Hair follicle dermal papilla cell (primary cell): ENCODE measurements around the gene PGP. TPM values are rescaled to one million over a fixed set of nuclear protein-coding genes. Genes with fewer than 3 reads are reported as not detected.

Source experiments
- total RNA-seq: library from RNA; depleted of rRNA; stranded (reverse); fragments of >200 nt; gene quantifications from 2 replicates; pipeline ENCODE4 v1.2.3, GENCODE V29; 2012

PGP gene, protein sequence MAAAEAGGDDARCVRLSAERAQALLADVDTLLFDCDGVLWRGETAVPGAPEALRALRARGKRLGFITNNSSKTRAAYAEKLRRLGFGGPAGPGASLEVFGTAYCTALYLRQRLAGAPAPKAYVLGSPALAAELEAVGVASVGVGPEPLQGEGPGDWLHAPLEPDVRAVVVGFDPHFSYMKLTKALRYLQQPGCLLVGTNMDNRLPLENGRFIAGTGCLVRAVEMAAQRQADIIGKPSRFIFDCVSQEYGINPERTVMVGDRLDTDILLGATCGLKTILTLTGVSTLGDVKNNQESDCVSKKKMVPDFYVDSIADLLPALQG
- 9.9 and 12.4 TPM in 2 replicates for total RNA-seq

DNA sequence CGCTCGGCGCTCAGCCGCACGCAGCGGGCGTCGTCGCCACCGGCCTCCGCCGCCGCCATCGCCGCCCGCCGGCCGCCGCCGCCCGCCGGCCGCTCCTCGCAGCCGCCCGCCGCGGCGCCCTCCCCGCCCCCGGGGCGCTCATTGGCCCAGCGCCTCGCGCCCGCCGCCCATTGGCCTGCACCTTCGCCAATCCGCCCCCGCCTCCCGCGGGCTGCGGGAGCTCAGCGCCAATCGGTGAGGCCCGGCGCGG is at the start of gene PGP:
Gene PGP, minus strand, starts transcription at position 122 of the 250 bp plus-strand sequence. Its CDS starts 63 bp downstream, at position 59.

DNA sequence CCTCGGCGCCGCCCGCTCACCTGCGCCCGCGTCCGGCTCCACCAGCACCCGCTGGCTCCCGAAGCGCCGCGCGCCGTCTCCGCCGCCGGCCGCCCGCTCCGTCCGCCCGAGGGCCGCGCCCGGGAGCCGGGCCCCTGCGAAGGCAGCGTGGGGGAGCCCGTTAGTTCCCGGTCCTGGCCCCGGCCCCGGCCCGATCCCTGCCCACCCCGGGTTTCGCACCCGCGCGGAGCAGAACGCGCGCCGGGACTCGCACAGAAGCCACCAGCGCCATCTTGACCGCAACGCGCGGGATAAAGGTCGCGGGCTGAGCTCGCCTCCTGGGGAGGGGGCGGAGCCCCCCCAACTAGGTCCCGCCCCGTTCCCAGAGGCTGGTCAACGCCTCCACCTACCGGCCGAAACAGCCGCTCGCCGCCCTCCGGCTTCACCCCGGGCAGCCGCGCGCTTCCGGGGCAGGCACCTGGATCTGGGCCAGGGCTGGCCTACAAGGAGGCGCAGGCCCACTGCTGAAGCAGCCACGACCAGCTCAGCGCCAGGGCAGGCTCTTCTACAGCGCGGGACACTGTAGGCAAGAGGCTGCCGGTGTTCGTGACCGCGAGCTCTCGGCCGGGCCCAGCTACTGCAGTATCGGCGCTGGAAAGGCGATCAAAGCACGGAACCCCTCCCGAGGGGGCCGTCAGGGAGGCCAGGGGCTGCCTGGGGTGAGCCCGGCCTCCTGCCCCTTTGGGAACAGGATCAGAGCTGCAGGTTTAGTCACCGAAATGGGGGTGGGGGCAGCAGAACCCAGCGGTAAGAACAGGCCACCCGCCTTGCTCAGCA is 36.9 kb upstream of the PGP start, which contains the start of gene ECI1:
Gene ECI1, minus strand, starts transcription at position 292 of the 816 bp plus-strand sequence. Its CDS starts 21 bp downstream, at position 271.

DNA sequence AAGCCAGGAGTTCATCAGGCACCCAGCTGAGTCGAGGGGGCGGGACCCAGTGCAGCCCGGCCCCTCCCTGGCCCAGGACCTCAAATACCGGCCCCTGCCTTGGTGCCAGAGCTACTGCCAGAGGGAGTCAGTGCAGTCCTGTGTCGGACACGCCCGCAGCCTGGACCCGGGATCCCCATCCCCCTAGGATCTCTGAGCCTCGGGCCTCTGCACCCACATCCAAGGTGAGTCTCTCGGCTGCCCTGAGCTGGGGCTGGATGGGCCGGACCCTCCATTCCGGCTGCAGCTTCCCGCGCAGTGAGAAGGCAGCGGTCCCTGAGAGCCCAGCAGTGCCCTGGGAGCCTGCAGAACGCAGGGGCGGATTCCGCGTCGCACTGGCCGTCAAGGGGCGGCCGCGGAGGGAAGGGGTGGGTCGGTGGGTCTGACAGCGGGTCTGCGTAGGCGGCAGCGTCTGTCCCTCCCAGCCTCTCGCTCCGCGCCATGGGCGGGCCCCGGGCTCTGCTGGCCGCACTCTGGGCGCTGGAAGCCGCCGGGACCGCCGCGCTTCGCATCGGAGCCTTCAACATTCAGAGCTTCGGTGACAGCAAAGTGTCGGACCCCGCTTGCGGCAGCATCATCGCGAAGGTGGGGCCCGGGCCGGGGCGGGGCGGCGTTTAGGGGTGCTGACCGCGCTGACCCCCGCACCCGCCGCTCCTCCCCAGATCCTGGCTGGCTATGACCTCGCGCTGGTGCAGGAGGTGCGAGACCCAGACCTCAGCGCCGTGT is 21.9 kb upstream of the PGP start, which contains the start of gene DNASE1L2:
Gene DNASE1L2, plus strand, starts transcription at position 108 of the 765 bp plus-strand sequence. Its CDS starts 373 bp downstream, at position 481.

DNA sequence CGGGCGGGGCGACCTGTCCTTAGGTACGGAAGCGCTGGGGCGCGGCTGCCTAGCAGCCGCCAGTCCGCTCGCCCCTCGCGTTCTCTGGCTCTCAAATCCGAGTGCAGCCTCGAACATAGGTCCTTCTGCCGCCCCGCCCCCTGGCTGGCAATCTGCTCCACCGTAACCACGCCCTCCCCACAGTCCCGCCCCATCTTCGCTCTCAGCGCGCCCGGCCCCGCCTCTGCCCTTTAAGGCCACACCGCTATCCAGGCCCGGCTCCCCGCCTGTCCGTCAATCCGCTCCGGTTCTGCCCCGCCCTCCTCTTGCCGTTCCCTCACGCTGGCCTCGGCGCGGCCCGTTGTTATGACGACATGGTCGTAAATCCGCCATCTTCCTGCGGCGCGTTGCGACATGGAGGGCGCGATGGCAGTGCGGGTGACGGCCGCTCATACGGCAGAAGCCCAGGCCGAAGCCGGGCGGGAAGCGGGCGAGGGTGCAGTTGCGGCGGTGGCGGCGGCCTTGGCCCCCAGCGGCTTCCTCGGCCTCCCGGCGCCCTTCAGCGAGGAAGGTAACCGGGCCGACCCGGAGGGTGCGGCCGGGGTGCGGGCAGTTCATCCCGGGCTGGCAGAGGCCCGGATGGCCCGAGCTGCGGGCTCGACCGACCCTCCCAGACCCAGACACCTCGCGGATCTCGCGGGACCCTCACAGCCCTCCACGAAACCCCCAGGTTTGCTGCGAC is 8.7 kb upstream of the PGP start, which contains the start of gene E4F1:
Gene E4F1, plus strand, starts transcription at position 371 of the 721 bp plus-strand sequence. Its CDS starts 23 bp downstream, at position 394.

DNA sequence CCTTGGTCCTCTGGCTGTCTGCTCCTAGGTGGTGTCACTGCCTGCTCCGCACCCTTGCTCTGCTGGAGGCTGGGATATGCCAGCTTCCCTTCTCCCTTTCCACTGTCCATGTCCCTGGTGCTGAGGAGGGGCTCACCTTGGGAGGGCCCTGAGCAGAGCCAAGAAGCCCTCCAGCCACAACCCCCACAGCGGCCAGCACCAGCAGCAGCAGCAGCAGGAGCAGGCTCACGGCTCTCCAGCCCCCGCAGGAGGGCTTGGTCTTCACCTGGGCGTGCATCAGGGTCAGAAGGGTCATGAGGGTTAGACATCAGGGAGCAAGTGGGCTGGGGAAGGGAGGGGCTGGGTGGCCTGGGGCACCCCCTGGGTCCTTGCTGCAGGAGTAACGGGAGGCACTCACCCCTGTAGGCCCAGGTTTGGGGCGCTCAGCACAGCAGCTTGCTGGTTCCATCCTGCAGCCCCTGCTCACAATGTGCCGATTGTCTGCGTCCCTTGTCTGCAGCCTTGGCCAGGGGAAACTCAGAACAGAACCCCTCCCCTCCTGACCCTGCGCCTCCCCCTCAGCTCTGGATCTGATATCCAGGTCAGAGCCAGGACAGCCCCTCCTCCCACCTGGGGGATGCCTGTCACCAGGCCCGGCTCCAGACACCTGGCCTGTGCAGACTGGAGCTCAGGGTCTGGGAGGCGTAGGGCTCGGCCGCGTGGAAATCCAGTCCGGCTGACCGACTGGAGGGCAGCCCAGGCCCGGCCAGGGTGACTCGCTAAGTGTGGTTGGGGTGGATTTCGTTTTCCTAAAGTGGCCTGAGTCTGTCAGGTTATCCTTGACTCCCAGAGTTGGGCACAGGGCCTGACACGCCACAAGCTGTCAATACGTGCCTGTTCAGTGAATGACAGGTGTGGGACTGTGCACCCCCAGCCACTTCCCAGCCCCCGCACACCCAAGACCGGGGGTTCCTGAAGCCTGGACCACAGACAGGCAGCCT is 4.0 kb downstream of the PGP start, which contains the start of gene BRICD5:
Gene BRICD5, minus strand, starts transcription at position 478 of the 980 bp plus-strand sequence. Its CDS starts 30 bp downstream, at position 448.

DNA sequence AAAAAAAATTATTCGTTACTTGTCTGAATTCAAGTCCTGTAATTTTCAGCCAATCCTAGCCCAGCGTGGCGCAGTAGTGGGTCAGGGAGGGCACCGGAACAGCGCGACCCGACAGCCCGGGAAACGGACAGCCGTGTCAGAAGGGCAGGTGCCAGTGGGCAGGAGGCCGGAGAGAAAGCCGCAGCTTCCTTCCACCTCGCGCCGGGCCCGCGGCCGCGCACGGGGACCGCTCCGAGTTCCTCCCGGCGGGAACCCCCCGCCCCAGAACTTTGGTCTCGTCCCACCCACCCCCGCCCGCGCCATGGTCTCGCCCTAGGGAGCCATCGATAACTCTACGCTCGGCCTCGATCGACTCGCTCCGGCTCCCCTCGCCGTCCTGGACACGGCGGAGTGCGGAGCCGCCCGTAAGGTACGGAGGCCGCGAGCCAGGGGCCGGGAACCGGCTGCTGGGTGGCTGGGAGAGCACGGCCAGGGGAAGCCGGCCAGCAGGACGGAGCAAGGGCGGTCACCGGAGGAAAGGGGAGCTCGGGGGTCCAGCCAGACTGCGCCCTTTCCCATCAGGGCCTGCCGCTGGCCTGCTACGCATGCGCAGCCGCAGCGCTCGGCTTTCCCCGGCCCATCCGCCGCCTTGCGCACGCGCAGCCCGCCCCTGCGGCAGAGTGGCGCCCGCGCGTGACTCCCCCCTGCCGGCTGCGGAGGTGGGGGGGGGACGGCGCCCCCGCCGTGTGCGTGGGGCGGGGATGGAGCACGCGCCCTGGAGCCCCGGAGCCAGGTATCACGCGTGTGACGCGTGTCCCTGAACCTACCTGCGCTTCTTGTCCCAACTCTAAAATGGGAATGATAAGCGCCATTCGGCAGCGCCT is 9.3 kb downstream of the PGP start, which contains the start of gene MLST8:
Gene MLST8, plus strand, starts transcription at position 351 of the 863 bp plus-strand sequence. CDS start 632 bp downstream, outside the sequence.

DNA sequence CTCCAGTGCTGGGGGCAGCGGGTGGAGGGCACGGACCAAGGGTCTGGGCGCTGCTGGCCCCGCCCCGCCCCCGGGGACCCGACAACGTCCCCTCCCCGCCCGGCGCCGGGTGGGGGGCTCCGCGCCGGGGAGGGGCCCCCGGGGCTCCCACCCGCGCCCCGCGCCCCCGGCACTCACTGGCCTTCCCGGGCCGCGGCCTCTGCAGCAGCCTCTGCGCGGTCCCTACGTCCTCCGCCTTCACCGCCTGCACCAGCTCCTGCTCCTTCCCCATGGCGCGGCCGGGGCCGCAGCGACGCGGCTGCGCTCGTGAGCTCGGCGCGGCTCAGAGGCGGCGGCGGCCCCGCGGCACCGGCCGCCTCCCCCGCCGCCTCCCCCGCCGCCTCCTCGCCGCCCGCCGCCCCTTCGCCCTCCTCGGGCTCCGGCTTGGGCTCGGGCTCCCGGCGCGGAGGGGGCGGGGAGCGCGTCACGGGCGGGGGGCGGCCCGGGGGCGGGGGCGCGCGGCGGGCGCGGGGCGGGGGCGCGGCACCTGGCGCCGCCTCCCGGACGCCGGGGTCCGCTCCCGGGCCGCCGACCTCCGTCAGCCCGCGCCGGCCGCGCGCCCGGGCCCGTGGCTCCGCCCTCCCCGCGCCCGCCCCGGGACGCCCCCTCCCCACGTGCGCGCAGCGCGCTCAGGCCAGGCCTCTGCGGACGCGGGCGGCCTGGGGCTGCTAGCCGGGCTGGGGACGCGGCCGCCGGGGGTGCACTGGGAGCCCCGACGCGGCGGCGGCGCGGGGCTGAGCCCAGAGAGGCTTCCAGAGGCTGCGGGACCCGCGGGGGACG is 18.3 kb downstream of the PGP start, which contains the start of gene CASKIN1:
Gene CASKIN1, minus strand, starts transcription at position 444 of the 819 bp plus-strand sequence. Its CDS starts 173 bp downstream, at position 271.

Other genes with a start within 250 kb of the PGP start
- not detected in 2 replicates for gene RNF151, start 248.0 kb downstream of the PGP start, total RNA-seq
- 23.9 and 26.9 TPM in 2 replicates for gene TBL3, start 242.8 kb downstream of the PGP start, total RNA-seq
- gene NOXO1, start 233.4 kb downstream of the PGP start, total RNA-seq: 0.12 TPM in 1 of 2 replicates, not detected in the other
- gene GFER, start 230.6 kb downstream of the PGP start, total RNA-seq: 10.7 and 11.4 TPM in 2 replicates
- 1.1 and 1.9 TPM in 2 replicates for gene SYNGR3, start 224.9 kb downstream of the PGP start, total RNA-seq
- 30.1 and 30.8 TPM in 2 replicates for gene ZNF598, start 205.0 kb downstream of the PGP start, total RNA-seq
- gene NPW, start 195.1 kb downstream of the PGP start, total RNA-seq: not detected in 2 replicates
- 33.9 and 35.0 TPM in 2 replicates for gene NHERF2, start 187.9 kb downstream of the PGP start, total RNA-seq
- 23.6 and 24.7 TPM in 2 replicates for gene NTHL1, start 167.0 kb downstream of the PGP start, total RNA-seq
- gene TSC2, start 166.9 kb downstream of the PGP start, total RNA-seq: 73.8 and 84.7 TPM in 2 replicates
- gene PKD1, start 78.9 kb downstream of the PGP start, total RNA-seq: 179 and 232 TPM in 2 replicates
- 0.61 and 0.97 TPM in 2 replicates for gene RAB26, start 66.2 kb downstream of the PGP start, total RNA-seq
- gene TRAF7, start 59.1 kb downstream of the PGP start, total RNA-seq: 60.2 and 78.9 TPM in 2 replicates
- gene CASKIN1, start 18.2 kb downstream of the PGP start, total RNA-seq: 0.12 and 0.16 TPM in 2 replicates
- gene MLST8, start 9.4 kb downstream of the PGP start, total RNA-seq: 38.0 and 41.0 TPM in 2 replicates
- gene BRICD5, start 4.0 kb downstream of the PGP start, total RNA-seq: 0.65 and 1.1 TPM in 2 replicates
- gene E4F1, start 8.8 kb upstream of the PGP start, total RNA-seq: 27.2 and 33.3 TPM in 2 replicates
- 0.85 and 0.97 TPM in 2 replicates for gene DNASE1L2, start 21.6 kb upstream of the PGP start, total RNA-seq
- gene ECI1, start 36.7 kb upstream of the PGP start, total RNA-seq: 35.7 and 37.3 TPM in 2 replicates
- gene RNPS1, start 53.3 kb upstream of the PGP start, total RNA-seq: 68.7 and 69.3 TPM in 2 replicates
- 0.36 and 1.9 TPM in 2 replicates for gene ABCA3, start 125.9 kb upstream of the PGP start, total RNA-seq
- gene CCNF, start 214.6 kb upstream of the PGP start, total RNA-seq: 6.0 and 6.7 TPM in 2 replicates
- 1.1 and 1.2 TPM in 2 replicates for gene TEDC2, start 245.3 kb upstream of the PGP start, total RNA-seq